GM23248 (cell line): ENCODE measurements around the gene GALM. TPM values are rescaled to one million over a fixed set of nuclear protein-coding genes. Genes with fewer than 3 reads are reported as not detected.

Experiments used
- DNase-seq: peaks from one replicate; pipeline ENCODE4 v3.0.0-alpha.2; 2015
- H2AFZ ChIP-seq: fragments of 200-600 bp; sonication (generic); 2 replicates; pipeline ENCODE4 v1.6.1; 2016; ENCODE audit warnings: antibody characterized with exemption
- H3F3A ChIP-seq: fragments of 200-600 bp; sonication (generic); 2 replicates; pipeline ENCODE4 v1.6.1; 2016; ENCODE audit warnings: mild to moderate bottlenecking, antibody characterized with exemption, mixed run types; ENCODE audit not compliant: insufficient read depth
- H3K27ac ChIP-seq: fragments of 200-600 bp; sonication (generic); 2 replicates; pipeline ENCODE4 v1.5.1; 2016; ENCODE audit warnings: mild to moderate bottlenecking
- H3K27me3 ChIP-seq: fragments of 200-600 bp; sonication (generic); replicated peaks from 2 replicates; pipeline ENCODE4 v1.6.1; 2016; ENCODE audit warnings: mild to moderate bottlenecking; ENCODE audit not compliant: insufficient read depth
- H3K36me3 ChIP-seq: fragments of 200-600 bp; sonication (generic); 2 replicates; pipeline ENCODE4 v1.6.1; 2016; ENCODE audit warnings: low read depth, mild to moderate bottlenecking
- H3K4me1 ChIP-seq: fragments of 200-600 bp; sonication (generic); 2 replicates; pipeline ENCODE4 v1.6.1; 2016; ENCODE audit warnings: mild to moderate bottlenecking; ENCODE audit not compliant: insufficient read depth
- H3K4me2 ChIP-seq: fragments of 200-600 bp; sonication (generic); one replicate; pipeline ENCODE4 v1.6.1; 2016; ENCODE audit warnings: mild to moderate bottlenecking; ENCODE audit not compliant: unreplicated experiment
- H3K4me3 ChIP-seq: fragments of 200-600 bp; sonication (generic); 2 replicates; pipeline ENCODE4 v1.5.1; 2016; ENCODE audit warnings: mild to moderate bottlenecking
- H3K79me2 ChIP-seq: fragments of 200-600 bp; sonication (generic); 2 replicates; pipeline ENCODE4 v1.6.1; 2016; ENCODE audit warnings: mild to moderate bottlenecking; ENCODE audit not compliant: insufficient read depth
- H3K9ac ChIP-seq: fragments of 200-600 bp; sonication (generic); 2 replicates; pipeline ENCODE4 v1.6.1; 2016; ENCODE audit warnings: mild to moderate bottlenecking
- H3K9me2 ChIP-seq: fragments of 200-600 bp; sonication (generic); 2 replicates; pipeline ENCODE4 v1.6.1; 2016; ENCODE audit warnings: mixed run types, mild to moderate bottlenecking, moderate library complexity; ENCODE audit not compliant: insufficient read depth
- H3K9me3 ChIP-seq: fragments of 200-600 bp; sonication (generic); one replicate; pipeline ENCODE4 v1.6.1; 2017; ENCODE audit warnings: low read depth
- H4K20me1 ChIP-seq: fragments of 200-600 bp; sonication (generic); 2 replicates; pipeline ENCODE4 v1.6.0; 2016; ENCODE audit not compliant: insufficient read depth
- EZH2 ChIP-seq: fragments of 200-600 bp; sonication (generic); IDR thresholded peaks from 2 replicates; pipeline ENCODE4 v1.6.1; 2018; ENCODE audit warnings: antibody characterized with exemption, mild to moderate bottlenecking; ENCODE audit not compliant: insufficient read depth, poor library complexity, severe bottlenecking
- EZH2phosphoT487 ChIP-seq: fragments of 200-600 bp; sonication (generic); IDR thresholded peaks from 2 replicates; pipeline ENCODE4 v1.6.1; 2018; ENCODE audit warnings: antibody characterized with exemption, moderate library complexity, mild to moderate bottlenecking, low read depth; ENCODE audit not compliant: insufficient read depth
- WGBS, 2 experiments: methylation state at CpG; one replicate each; pipeline ENCODE4 v1.1.6; 2015 to 2017; ENCODE audit warnings: low lambda C conversion rate in 2 of 2, low coverage in 1 of 2; ENCODE audit errors: missing lambda C conversion rate in 2 of 2; 5-methylcytosine and 5-hydroxymethylcytosine counted together
- in situ Hi-C: fragments of 300-500 bp; cut with MboI; formaldehyde crosslinking; loops from 2 replicates; pipeline ENCODE4 v1.15.0; 2020
- polyA plus RNA-seq: library from polyadenylated mRNA; unstranded; fragments of >200 nt; fragmentation: Nextera tagmentation; extraction: Ambion mirVana; gene quantifications from 2 replicates; pipeline ENCODE4 v1.2.1, GENCODE V29; 2016
- total RNA-seq: library from RNA; depleted of rRNA; stranded (reverse); fragments of >200 nt; shearing (Covaris generic); gene quantifications from 2 replicates; pipeline ENCODE4 v1.2.3, GENCODE V29; 2014

The GALM gene
- total and polyA plus RNA-seq, 2 experiments from 2014 or later = 7.6 to 10.8 TPM

- 81 to 83% methylated on average over 12 of the region's 12 CpGs for WGBS, 2 experiments
- no peaks in the 10 kb centered on the region for H3K36me3 ChIP-seq
- no peaks in the 10 kb centered on the region for H3F3A ChIP-seq
- no peaks in the 10 kb centered on the region for H3K9me3 ChIP-seq
- TF ChIP-seq EZH2 (no peak), EZH2phosphoT487 (no peak)
- no peak overlapping the region for H3K4me2 ChIP-seq
- in situ Hi-C loops = no loop called here
- H3K4me1 ChIP-seq = no peaks in the 10 kb centered on the region
- no peak overlapping the region for H3K4me3 ChIP-seq
- H3K9ac ChIP-seq = no peak overlapping the region
- H4K20me1 ChIP-seq = no peaks in the 10 kb centered on the region
- no peaks in the 10 kb centered on the region for H3K27me3 ChIP-seq
- no peaks in the 10 kb centered on the region for H3K79me2 ChIP-seq
- no peak for DNase-seq
- no peak overlapping the region for H3K27ac ChIP-seq
- H2AFZ ChIP-seq = no peak overlapping the region
- H3K9me2 ChIP-seq = no peaks in the 10 kb centered on the region
Observed at GRCh38 chr2:38708900-38709566, 43.1 kb downstream of the GALM start.

- Histone ChIP-seq H3K27me3 (no peaks in the 10 kb centered on the region), H3K79me2 (no peaks in the 10 kb centered on the region), H3K4me1 (no peaks in the 10 kb centered on the region), H3K27ac (no peak overlapping the region), H3F3A (no peaks in the 10 kb centered on the region), H3K9me3 (no peaks in the 10 kb centered on the region), H3K9me2 (no peaks in the 10 kb centered on the region), H3K36me3 (no peaks in the 10 kb centered on the region), H3K4me3 (no peak overlapping the region), H3K4me2 (no peak overlapping the region), H2AFZ (no peak overlapping the region), H4K20me1 (no peaks in the 10 kb centered on the region), H3K9ac (no peak overlapping the region)
- in situ Hi-C loops = loop anchor here (10.0 kb wide), 1 partner anchor 105 kb away; the partner anchor contains the start of gene HNRNPLL
- TF ChIP-seq EZH2 (no peak), EZH2phosphoT487 (no peak)
- WGBS, 2 experiments = 81 to 82% methylated on average over 5 of the region's 5 CpGs
- DNase-seq = no peak
Observed at GRCh38 chr2:38709567-38710194, 43.8 kb downstream of the GALM start.

- Histone ChIP-seq H4K20me1 (no peaks in the 10 kb centered on the region), H3K4me1 (peaks cover 6% of the 10 kb centered on the region; the same call in 1 of the 2 replicates), H3K79me2 (no peaks in the 10 kb centered on the region), H3F3A (no peaks in the 10 kb centered on the region), H3K9me2 (no peaks in the 10 kb centered on the region), H3K27ac (no peak overlapping the region), H3K36me3 (no peaks in the 10 kb centered on the region), H3K4me3 (no peak overlapping the region), H3K4me2 (no peak overlapping the region), H3K27me3 (no peaks in the 10 kb centered on the region), H3K9me3 (no peaks in the 10 kb centered on the region), H2AFZ (no peak overlapping the region), H3K9ac (no peak overlapping the region)
- no peak for DNase-seq
- in situ Hi-C loops = loop anchor here (10.0 kb wide), 1 partner anchor 107 kb away; the partner anchor contains the start of gene HNRNPLL
- TF ChIP-seq EZH2 (no peak), EZH2phosphoT487 (no peak)
Observed at GRCh38 chr2:38711558-38711957, 45.6 kb downstream of the GALM start.

GRCh38 chr2:38712413-38712812 lies 46.5 kb downstream of the GALM start:
- H3K4me1 ChIP-seq = peaks cover 7% of the 10 kb centered on the region; the same call in 1 of the 2 replicates
- WGBS, 2 experiments = 95 to 96% methylated on average over 7 of the region's 7 CpGs
- H3K9me2 ChIP-seq = no peaks in the 10 kb centered on the region
- no peaks in the 10 kb centered on the region for H3K27me3 ChIP-seq
- H3K36me3 ChIP-seq = no peaks in the 10 kb centered on the region
- H2AFZ ChIP-seq = no peak overlapping the region
- TF ChIP-seq EZH2 = no peak
- TF ChIP-seq EZH2phosphoT487 = no peak
- no peaks in the 10 kb centered on the region for H3F3A ChIP-seq
- H3K4me3 ChIP-seq = no peak overlapping the region
- H3K4me2 ChIP-seq = no peak overlapping the region
- in situ Hi-C loops = loop anchor here (10.0 kb wide), 1 partner anchor 108 kb away; the partner anchor contains the start of gene HNRNPLL
- no peak for DNase-seq
- H3K79me2 ChIP-seq = no peaks in the 10 kb centered on the region
- no peaks in the 10 kb centered on the region for H4K20me1 ChIP-seq
- H3K9me3 ChIP-seq = no peaks in the 10 kb centered on the region
- H3K9ac ChIP-seq = no peak overlapping the region
- no peak overlapping the region for H3K27ac ChIP-seq
